Inflammatory macrophage (primary cell): Measurements from ENCODE around the gene PDE3B.
"Not testable (repeated sequence)": the region's sequence is repeated elsewhere in the genome, so short reads cannot be mapped to it uniquely, and the experiment has no call there.

Source experiments
- DNase-seq, 2 donors: peaks; one replicate each; pipeline ENCODE4 v3.0.0-alpha.2; 2020 to 2022

PDE3B gene

GRCh38 chr11:14819596-14819995 is 176.0 kb downstream of the PDE3B start:
- no peak for DNase-seq

GRCh38 chr11:14821031-14821430 is 177.4 kb downstream of the PDE3B start:
- DNase-seq, result no peak

GRCh38 chr11:14826600-14826999 is 183.0 kb downstream of the PDE3B start:
- DNase-seq, result no peak

GRCh38 chr11:14835496-14836492 is 192.2 kb downstream of the PDE3B start:
- no peak for DNase-seq

- no peak for DNase-seq
Observed at GRCh38 chr11:14842002-14842401, 198.4 kb downstream of the PDE3B start.

- no peak for DNase-seq
Observed at GRCh38 chr11:14852571-14853177, 209.1 kb downstream of the PDE3B start.

GRCh38 chr11:14854057-14854456 is 210.5 kb downstream of the PDE3B start:
- DNase-seq, result no peak

- no peak for DNase-seq
Observed at GRCh38 chr11:14855890-14856289, 212.3 kb downstream of the PDE3B start.

GRCh38 chr11:14857621-14858020 is 214.0 kb downstream of the PDE3B start:
- no peak for DNase-seq

- DNase-seq, result no peak
Observed at GRCh38 chr11:14858404-14858803, 214.8 kb downstream of the PDE3B start.

GRCh38 chr11:14860511-14860910 is 216.9 kb downstream of the PDE3B start:
- no peak for DNase-seq

GRCh38 chr11:14861680-14862079 is 218.1 kb downstream of the PDE3B start:
- no peak for DNase-seq

- DNase-seq, result not testable (repeated sequence)
Observed at GRCh38 chr11:14863775-14864174, 220.2 kb downstream of the PDE3B start.

GRCh38 chr11:14872032-14872431 is 228.4 kb downstream of the PDE3B start:
- no peak for DNase-seq

GRCh38 chr11:14873632-14874031 is 230.0 kb downstream of the PDE3B start:
- DNase-seq, result no peak

- no peak for DNase-seq
Observed at GRCh38 chr11:14875163-14875562, 231.6 kb downstream of the PDE3B start.

- DNase-seq, result no peak
Observed at GRCh38 chr11:14881576-14882193, 238.1 kb downstream of the PDE3B start.

GRCh38 chr11:14882196-14882595 is 238.6 kb downstream of the PDE3B start:
- DNase-seq, result no peak

- DNase-seq, result not testable (repeated sequence)
Observed at GRCh38 chr11:14883683-14884082, 240.1 kb downstream of the PDE3B start.

- DNase-seq, result no peak
Observed at GRCh38 chr11:14884667-14885273, 241.2 kb downstream of the PDE3B start.

- DNase-seq, result no peak
Observed at GRCh38 chr11:14886513-14886912, 242.9 kb downstream of the PDE3B start.

GRCh38 chr11:14891143-14892035 is 247.8 kb downstream of the PDE3B start:
- peak; percentile 91 to 92 for DNase-seq
